Tibial artery (tissue), 4 donors: ENCODE measurements around the gene ETV6.

Source experiments
- DNase-seq, 2 donors: peaks; one replicate each; pipeline ENCODE4 v3.0.0-alpha.2; 2019
- H3K27ac ChIP-seq, 2 donors: fragments of 200-600 bp; sonication (generic) in 1 of 2; 1 replicate in 1 of 2; 2 replicates in 1 of 2; pipeline ENCODE4 v1.5.1; 2018 to 2019; ENCODE audit warnings: mild to moderate bottlenecking in 1 of 2
- H3K27me3 ChIP-seq, 2 donors: fragments of 200-600 bp; sonication (generic) in 1 of 2; one replicate each; pipeline versions ENCODE4 v1.5.1 to v1.6.0; 2016 to 2019
- H3K36me3 ChIP-seq, 3 donors: fragments of 200-600 bp; sonication (generic) in 2 of 3; one replicate each; pipeline ENCODE4 v1.5.1; 2016 to 2019; ENCODE audit warnings: mild to moderate bottlenecking in 2 of 3
- H3K4me1 ChIP-seq, 4 donors: fragments of 200-600 bp; sonication (generic) in 2 of 4; 1 replicate in 3 of 4; 2 replicates in 1 of 4; pipeline ENCODE4 v1.5.1; 2016 to 2019
- H3K4me3 ChIP-seq, 2 donors: fragments of 200-600 bp; sonication (generic) in 1 of 2; 1 replicate in 1 of 2; 2 replicates in 1 of 2; pipeline ENCODE4 v1.5.1; 2018 to 2019; ENCODE audit warnings: mild to moderate bottlenecking in 2 of 2
- H3K9me3 ChIP-seq, 3 donors: fragments of 200-600 bp; sonication (generic) in 1 of 3; one replicate each; pipeline ENCODE4 v1.5.1; 2016 to 2019
- intact Hi-C: fragments of 100-400 bp; cut with DNase I; formaldehyde crosslinking; loops from one replicate; pipeline ENCODE4 v1.15.0; 2023; ENCODE audit warnings: low total_unique reads
- TF ChIP-seq, protein P1 (sequence below), 2 experiments: fragments of 200-600 bp in 1 of 2; fragments of 450-650 bp in 1 of 2; IDR thresholded peaks; one replicate each; pipeline ENCODE4 v1.5.1; 2017 to 2019; ENCODE audit warnings: antibody characterized with exemption in 2 of 2, mild to moderate bottlenecking in 1 of 2, moderate library complexity in 1 of 2

ETV6 gene

DNA sequence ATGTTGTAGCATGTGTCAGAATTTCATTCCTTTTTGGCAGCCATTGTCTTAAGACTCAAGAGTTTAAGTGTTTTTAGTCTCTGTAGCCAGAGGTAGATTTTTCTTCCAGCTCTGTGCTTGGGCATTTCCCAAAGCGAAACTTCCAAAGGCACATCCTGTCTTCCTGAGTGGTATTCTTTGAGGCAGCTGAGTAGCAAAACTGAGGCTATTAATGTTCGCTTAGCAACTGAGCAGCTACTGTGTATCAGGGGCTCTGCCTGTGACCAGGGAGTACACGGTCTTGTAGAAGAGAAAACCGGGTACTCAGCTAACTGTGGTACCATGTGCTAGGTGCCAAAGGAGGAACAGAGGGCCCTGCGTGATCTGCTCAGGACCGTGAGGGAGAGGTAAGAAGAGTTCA lies 52.0 kb downstream of the ETV6 start:
- peaks cover 0 to 97% (median 52%) of the 10 kb centered on the region in 4 donors for H3K4me1 ChIP-seq
- H3K27ac ChIP-seq = peak overlapping the region; percentile 67 to 73
- no peaks in the 10 kb centered on the region for H3K36me3 ChIP-seq
- H3K27me3 ChIP-seq = no peaks in the 10 kb centered on the region
- TF ChIP-seq, protein P1, sequence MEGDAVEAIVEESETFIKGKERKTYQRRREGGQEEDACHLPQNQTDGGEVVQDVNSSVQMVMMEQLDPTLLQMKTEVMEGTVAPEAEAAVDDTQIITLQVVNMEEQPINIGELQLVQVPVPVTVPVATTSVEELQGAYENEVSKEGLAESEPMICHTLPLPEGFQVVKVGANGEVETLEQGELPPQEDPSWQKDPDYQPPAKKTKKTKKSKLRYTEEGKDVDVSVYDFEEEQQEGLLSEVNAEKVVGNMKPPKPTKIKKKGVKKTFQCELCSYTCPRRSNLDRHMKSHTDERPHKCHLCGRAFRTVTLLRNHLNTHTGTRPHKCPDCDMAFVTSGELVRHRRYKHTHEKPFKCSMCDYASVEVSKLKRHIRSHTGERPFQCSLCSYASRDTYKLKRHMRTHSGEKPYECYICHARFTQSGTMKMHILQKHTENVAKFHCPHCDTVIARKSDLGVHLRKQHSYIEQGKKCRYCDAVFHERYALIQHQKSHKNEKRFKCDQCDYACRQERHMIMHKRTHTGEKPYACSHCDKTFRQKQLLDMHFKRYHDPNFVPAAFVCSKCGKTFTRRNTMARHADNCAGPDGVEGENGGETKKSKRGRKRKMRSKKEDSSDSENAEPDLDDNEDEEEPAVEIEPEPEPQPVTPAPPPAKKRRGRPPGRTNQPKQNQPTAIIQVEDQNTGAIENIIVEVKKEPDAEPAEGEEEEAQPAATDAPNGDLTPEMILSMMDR (IDR thresholded peaks at IDR 0.05) = no peak
- no peaks in the 10 kb centered on the region for H3K9me3 ChIP-seq
- DNase-seq = no peak
- H3K4me3 ChIP-seq = no peak overlapping the region
- intact Hi-C loops = loop anchor here (5.0 kb wide), 1 partner anchor 34 kb away; no protein-coding TSS in a partner anchor

DNA sequence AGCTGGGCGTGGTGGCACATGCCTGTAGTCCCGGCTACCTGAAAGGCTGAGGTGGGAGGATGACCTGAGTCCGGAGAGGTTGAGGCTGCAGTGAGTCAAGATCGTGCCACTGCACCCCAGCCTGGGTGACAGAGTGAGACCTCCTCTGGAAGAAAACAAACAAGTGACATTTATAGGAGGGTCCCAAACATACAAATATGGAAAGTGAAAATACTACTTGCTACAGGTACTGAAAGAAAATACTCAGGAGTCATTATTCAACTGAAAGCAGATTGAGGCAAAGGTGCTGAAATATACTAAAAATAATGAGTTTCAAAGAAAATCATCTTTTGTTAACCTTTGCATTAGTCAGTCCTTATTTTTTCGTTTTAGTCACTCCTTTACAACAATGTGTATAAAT lies 53.5 kb downstream of the ETV6 start:
- H3K9me3 ChIP-seq = no peaks in the 10 kb centered on the region
- intact Hi-C loops = loop anchor here (5.0 kb wide), 1 partner anchor 36 kb away; no protein-coding TSS in a partner anchor
- TF ChIP-seq, protein P1 (IDR thresholded peaks at IDR 0.05) = no peak
- no peak for DNase-seq
- H3K36me3 ChIP-seq = no peaks in the 10 kb centered on the region
- H3K4me3 ChIP-seq = no peak overlapping the region
- no peaks in the 10 kb centered on the region for H3K27me3 ChIP-seq
- peak overlapping the region; percentile 25 to 73 for H3K27ac ChIP-seq
- peaks cover 0 to 97% (median 53%) of the 10 kb centered on the region in 4 donors for H3K4me1 ChIP-seq

DNA sequence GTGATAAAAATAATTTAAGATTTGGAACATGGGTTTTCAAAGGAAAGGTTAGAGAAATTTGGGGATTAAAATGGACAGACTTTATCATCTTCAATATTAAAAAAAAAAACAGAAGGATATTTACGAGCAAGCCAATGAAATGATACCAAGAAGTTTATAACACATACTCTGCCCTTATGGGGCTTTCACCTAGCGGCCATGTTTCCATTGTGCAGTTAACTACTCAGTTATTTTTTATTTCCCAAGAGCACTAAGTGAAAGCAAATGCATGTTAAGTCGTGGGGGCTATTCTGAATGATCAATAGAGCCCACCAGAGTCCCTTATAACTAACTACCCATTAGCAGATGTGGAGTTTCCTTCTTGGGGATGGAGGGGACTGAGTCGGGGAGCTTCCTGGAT lies 53.9 kb downstream of the ETV6 start:
- intact Hi-C loops = loop anchor here (5.0 kb wide), 1 partner anchor 36 kb away; no protein-coding TSS in a partner anchor
- H3K27ac ChIP-seq = peak overlapping the region; percentile 25 to 73
- H3K4me1 ChIP-seq = peaks cover 0 to 97% (median 53%) of the 10 kb centered on the region in 4 donors
- DNase-seq = no peak
- H3K4me3 ChIP-seq = no peak overlapping the region
- H3K9me3 ChIP-seq = no peaks in the 10 kb centered on the region
- TF ChIP-seq, protein P1 (IDR thresholded peaks at IDR 0.05) = no peak
- no peaks in the 10 kb centered on the region for H3K27me3 ChIP-seq
- no peaks in the 10 kb centered on the region for H3K36me3 ChIP-seq

DNA sequence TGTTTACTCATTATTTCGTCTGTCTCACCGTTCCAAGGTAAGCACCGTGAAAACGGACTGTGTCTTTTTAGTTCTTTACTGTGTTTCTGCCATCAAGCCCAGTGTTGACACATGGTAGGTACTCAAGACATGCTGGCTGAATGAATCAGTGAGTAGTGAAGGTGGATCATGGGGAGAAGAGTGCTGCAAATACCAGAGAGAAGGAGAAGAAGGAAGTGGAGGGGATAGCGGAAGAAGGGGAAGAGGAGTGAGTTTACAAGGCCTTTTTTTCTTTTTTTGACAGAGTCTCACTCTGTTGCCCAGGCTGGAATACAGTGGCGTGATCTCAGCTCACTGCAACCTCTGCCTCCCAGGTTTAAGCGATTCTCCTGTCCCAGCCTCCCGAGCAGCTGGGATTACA lies 54.6 kb downstream of the ETV6 start:
- intact Hi-C loops = loop anchor here (5.0 kb wide), 1 partner anchor 37 kb away; no protein-coding TSS in a partner anchor
- TF ChIP-seq, protein P1 (IDR thresholded peaks at IDR 0.05) = no peak
- peak overlapping the region; percentile 70 to 73 for H3K27ac ChIP-seq
- no peaks in the 10 kb centered on the region for H3K27me3 ChIP-seq
- DNase-seq = no peak
- peaks cover 0 to 97% (median 52%) of the 10 kb centered on the region in 4 donors for H3K4me1 ChIP-seq
- H3K36me3 ChIP-seq = no peaks in the 10 kb centered on the region
- no peak overlapping the region for H3K4me3 ChIP-seq
- no peaks in the 10 kb centered on the region for H3K9me3 ChIP-seq

DNA sequence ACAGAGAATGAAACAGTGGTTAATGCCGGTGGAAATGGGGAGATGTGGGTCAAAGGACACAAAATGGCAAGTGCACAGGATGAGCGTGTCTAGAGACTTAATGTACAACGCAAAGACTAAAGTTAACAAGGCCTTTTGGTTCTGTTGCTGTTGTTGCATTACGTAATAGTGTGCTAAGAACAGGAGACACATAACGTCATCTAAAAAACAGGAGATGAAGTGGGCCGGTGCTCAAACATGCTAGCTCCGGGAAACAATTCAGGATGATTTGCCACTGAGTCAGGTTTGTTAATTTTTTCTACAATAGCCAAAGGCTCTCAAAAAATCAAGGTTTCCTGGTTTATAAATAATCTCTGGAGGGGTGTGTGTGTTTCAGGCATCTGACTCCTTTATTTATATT lies 55.5 kb downstream of the ETV6 start:
- Histone ChIP-seq H3K4me3 (no peak overlapping the region), H3K4me1 (peaks cover 0 to 97% (median 54%) of the 10 kb centered on the region in 4 donors), H3K36me3 (no peaks in the 10 kb centered on the region), H3K27me3 (no peaks in the 10 kb centered on the region), H3K27ac (peak overlapping the region; percentile 70 to 73), H3K9me3 (no peaks in the 10 kb centered on the region)
- intact Hi-C loops = no loop called here
- no peak for DNase-seq
- TF ChIP-seq, protein P1 (IDR thresholded peaks at IDR 0.05) = no peak
